ENCODE results near the gene SPATA2L.
"Not testable (repeated sequence)": the region's sequence is repeated elsewhere in the genome, so short reads cannot be mapped to it uniquely, and the experiment has no call there.

The SPATA2L gene

GRCh38 chr16:89691986-89692569 is 9.4 kb downstream of the SPATA2L start:
- Histone ChIP-seq H3K27ac (replicated peaks) (no peak overlapping the region), H3K27me3 (ENCODE audit: insufficient read depth, poor library complexity, severe bottlenecking) (no peaks in the 10 kb centered on the region), H3K4me3 (replicated peaks; ENCODE audit: insufficient read depth, low read length) (no peak overlapping the region)
- DNase-seq (ENCODE audit: low read depth in 1 of 2, low spot score in 1 of 2) = no peak
- no peak for TF ChIP-seq GABPA (IDR thresholded peaks at IDR 0.05; ENCODE audit: low read depth)
- no peak for TF ChIP-seq CTCF (IDR thresholded peaks at IDR 0.05; ENCODE audit: insufficient read depth, low read length)
- TF ChIP-seq REST (IDR thresholded peaks at IDR 0.05; ENCODE audit: insufficient replicate concordance, low read depth) = no peak
- no peak for TF ChIP-seq SPI1 (IDR thresholded peaks at IDR 0.05; ENCODE audit: borderline replicate concordance, low read depth)
- TF ChIP-seq POLR2AphosphoS5 (IDR thresholded peaks at IDR 0.05; ENCODE audit: low read depth) = no peak

- Histone ChIP-seq H3K27me3 (ENCODE audit: insufficient read depth, poor library complexity, severe bottlenecking) (no peaks in the 10 kb centered on the region), H3K4me3 (replicated peaks; ENCODE audit: insufficient read depth, low read length) (no peak overlapping the region), H3K27ac (replicated peaks) (no peak overlapping the region)
- no peak for TF ChIP-seq CTCF (IDR thresholded peaks at IDR 0.05; ENCODE audit: insufficient read depth, low read length)
- no peak for TF ChIP-seq SPI1 (IDR thresholded peaks at IDR 0.05; ENCODE audit: borderline replicate concordance, low read depth)
- TF ChIP-seq POLR2AphosphoS5 (IDR thresholded peaks at IDR 0.05; ENCODE audit: low read depth) = no peak
- TF ChIP-seq REST (IDR thresholded peaks at IDR 0.05; ENCODE audit: insufficient replicate concordance, low read depth) = no peak
- TF ChIP-seq GABPA (IDR thresholded peaks at IDR 0.05; ENCODE audit: low read depth) = no peak
- DNase-seq (ENCODE audit: low read depth in 1 of 2, low spot score in 1 of 2) = no peak
These were observed 10.1 kb downstream of the SPATA2L start for GRCh38 chr16:89691231-89691985.

- no peak overlapping the region for H3K4me3 ChIP-seq (replicated peaks; ENCODE audit: insufficient read depth, low read length)
- DNase-seq (ENCODE audit: low read depth in 1 of 2, low spot score in 1 of 2) = no peak
- H3K27ac ChIP-seq (replicated peaks) = no peak overlapping the region
- no peaks in the 10 kb centered on the region for H3K27me3 ChIP-seq (ENCODE audit: insufficient read depth, poor library complexity, severe bottlenecking)
- TF ChIP-seq CTCF (IDR thresholded peaks at IDR 0.05; ENCODE audit: insufficient read depth, low read length) = no peak
- no peak for TF ChIP-seq GABPA (IDR thresholded peaks at IDR 0.05; ENCODE audit: low read depth)
- TF ChIP-seq REST (IDR thresholded peaks at IDR 0.05; ENCODE audit: insufficient replicate concordance, low read depth) = no peak
- no peak for TF ChIP-seq SPI1 (IDR thresholded peaks at IDR 0.05; ENCODE audit: borderline replicate concordance, low read depth)
- no peak for TF ChIP-seq POLR2AphosphoS5 (IDR thresholded peaks at IDR 0.05; ENCODE audit: low read depth)
These were observed 11.1 kb downstream of the SPATA2L start for GRCh38 chr16:89690392-89690901.

- not testable (repeated sequence) for DNase-seq (ENCODE audit: low read depth in 1 of 2, low spot score in 1 of 2); H3K4me3 ChIP-seq (replicated peaks; ENCODE audit: insufficient read depth, low read length); H3K27me3 ChIP-seq (ENCODE audit: insufficient read depth, poor library complexity, severe bottlenecking); H3K27ac ChIP-seq (replicated peaks)
These were observed 11.9 kb downstream of the SPATA2L start for GRCh38 chr16:89689621-89690020.

Data from HL-60 (cell line).